Transverse colon (tissue), 4 donors: ENCODE data around the gene RBM10. TPM values are rescaled to one million over a fixed set of nuclear protein-coding genes. Genes with fewer than 3 reads are reported as not detected.

Source experiments
- DNase-seq: peaks from one replicate; pipeline ENCODE4 v3.0.0-alpha.2; 2019
- H3K27ac ChIP-seq, 4 donors: fragments of 200-600 bp; sonication (generic); 2 replicates each; pipeline ENCODE4 v1.5.1; 2016 to 2018; ENCODE audit warnings: inconsistent platforms in 4 of 4
- H3K27me3 ChIP-seq: fragments of 200-600 bp; sonication (generic); 2 replicates; pipeline ENCODE4 v1.5.1; 2017; ENCODE audit warnings: inconsistent platforms
- H3K36me3 ChIP-seq, 4 donors: fragments of 200-600 bp; sonication (generic); 2 replicates each; pipeline ENCODE4 v1.5.1; 2017 to 2019; ENCODE audit warnings: inconsistent platforms in 4 of 4
- H3K4me1 ChIP-seq, 4 donors: fragments of 200-600 bp; sonication (generic); 2 replicates each; pipeline ENCODE4 v1.5.1; 2017 to 2020; ENCODE audit warnings: inconsistent platforms in 4 of 4
- H3K4me3 ChIP-seq, 4 donors: fragments of 200-600 bp; sonication (generic); 1 replicate in 1 of 4; 2 replicates in 3 of 4; pipeline versions ENCODE4 v1.5.1 to v1.6.1; 2017 to 2019; ENCODE audit warnings: inconsistent platforms in 4 of 4
- H3K9me3 ChIP-seq, 2 donors: fragments of 200-600 bp; sonication (generic); 2 replicates each; pipeline ENCODE4 v1.5.1; 2017 to 2019; ENCODE audit warnings: inconsistent platforms in 2 of 2
- EP300 ChIP-seq: sonication (generic); formaldehyde crosslinking; IDR thresholded peaks from one replicate; pipeline ENCODE4 v1.6.1; 2017; ENCODE audit warnings: antibody characterized with exemption, low read depth
- POLR2A ChIP-seq: fragments of 450-650 bp; IDR thresholded peaks from one replicate; pipeline ENCODE4 v1.6.1; 2016; ENCODE audit warnings: antibody characterized with exemption, mild to moderate bottlenecking, moderate library complexity
- POLR2AphosphoS5 ChIP-seq, 3 donors: sonication (generic); formaldehyde crosslinking; IDR thresholded peaks; one replicate each; pipeline ENCODE4 v1.6.1; 2016; ENCODE audit warnings: antibody characterized with exemption in 3 of 3
- WGBS, 2 donors: methylation state at CpG; one replicate each; pipeline ENCODE4 v1.1.5; 2018; ENCODE audit warnings: low coverage in 1 of 2; 5-methylcytosine and 5-hydroxymethylcytosine counted together
- in situ Hi-C, 4 donors: fragments of 200-750 bp; cut with MboI; loops; one replicate each; pipeline versions ENCODE4 v1.15.0 to v1.15.1; 2017; ENCODE audit warnings: low sequenced_read_pairs in 3 of 4, low pct_ligation_motif_present in 1 of 4, low pct_unique_long_range_greater_than_20kb in 1 of 4
- intact Hi-C: fragments of 100-400 bp; cut with DNase I; formaldehyde crosslinking; loops from one replicate; pipeline ENCODE4 v1.15.1; 2023; ENCODE audit warnings: low total_unique reads
- total RNA-seq, 4 donors: library from RNA; depleted of rRNA; stranded (reverse); fragments of >200 nt; gene quantifications; one replicate each; pipeline ENCODE4 v1.1.0, GENCODE V29; 2016
- TF ChIP-seq, protein P1 (sequence below), 5 experiments: fragments of 200-600 bp in 3 of 5; fragments of 450-650 bp in 2 of 5; sonication (generic) in 3 of 5; IDR thresholded peaks; 1 replicate in 2 of 5; 2 replicates in 3 of 5; pipeline ENCODE4 v1.5.1; 2016 to 2017; ENCODE audit warnings: antibody characterized with exemption in 5 of 5, inconsistent platforms in 3 of 5, mild to moderate bottlenecking in 2 of 5, moderate library complexity in 1 of 5

Gene RBM10
- total RNA-seq, 4 donors from 2014 or later: 28.6 to 70.8 (median 31.5) TPM

DNA sequence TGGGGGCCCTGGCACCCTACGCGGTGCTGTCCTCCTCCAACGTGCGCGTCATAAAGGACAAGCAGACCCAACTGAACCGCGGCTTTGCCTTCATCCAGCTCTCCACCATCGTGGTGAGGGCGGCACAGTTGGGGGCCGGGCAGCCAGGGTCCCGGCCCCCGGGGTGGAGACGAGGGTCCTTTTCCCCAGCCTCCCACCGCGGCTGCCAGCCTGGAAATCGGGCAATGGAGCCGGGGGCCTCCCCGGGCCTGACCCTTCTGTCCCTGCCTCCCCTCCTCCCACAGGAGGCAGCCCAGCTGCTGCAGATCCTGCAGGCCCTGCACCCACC, 34.9 kb downstream of the RBM10 start:
- DNase-seq: no peak
- TF ChIP-seq POLR2AphosphoS5 (IDR thresholded peaks at IDR 0.05) (no peak), POLR2A (no peak), EP300 (no peak)
- in situ Hi-C loops: loop anchor here in 3 of 4 donors (25.0 kb wide), 2 partner anchors 207 to 332 kb away; no protein-coding TSS in a partner anchor

GRCh38 chrX:47180346-47180745, 35.3 kb downstream of the RBM10 start:
- Histone ChIP-seq H3K4me1 (no peaks in the 10 kb centered on the region), H3K9me3 (no peaks in the 10 kb centered on the region), H3K4me3 (no peak overlapping the region), H3K27ac (no peak overlapping the region), H3K36me3 (peaks cover 0 to 7% (median 3%) of the 10 kb centered on the region in 4 donors), H3K27me3 (no peaks in the 10 kb centered on the region)
- in situ Hi-C loops: loop anchor here in 3 of 4 donors (25.0 kb wide), 2 partner anchors 207 to 332 kb away; no protein-coding TSS in a partner anchor
- intact Hi-C loops: no loop called here
- TF ChIP-seq, protein P1, sequence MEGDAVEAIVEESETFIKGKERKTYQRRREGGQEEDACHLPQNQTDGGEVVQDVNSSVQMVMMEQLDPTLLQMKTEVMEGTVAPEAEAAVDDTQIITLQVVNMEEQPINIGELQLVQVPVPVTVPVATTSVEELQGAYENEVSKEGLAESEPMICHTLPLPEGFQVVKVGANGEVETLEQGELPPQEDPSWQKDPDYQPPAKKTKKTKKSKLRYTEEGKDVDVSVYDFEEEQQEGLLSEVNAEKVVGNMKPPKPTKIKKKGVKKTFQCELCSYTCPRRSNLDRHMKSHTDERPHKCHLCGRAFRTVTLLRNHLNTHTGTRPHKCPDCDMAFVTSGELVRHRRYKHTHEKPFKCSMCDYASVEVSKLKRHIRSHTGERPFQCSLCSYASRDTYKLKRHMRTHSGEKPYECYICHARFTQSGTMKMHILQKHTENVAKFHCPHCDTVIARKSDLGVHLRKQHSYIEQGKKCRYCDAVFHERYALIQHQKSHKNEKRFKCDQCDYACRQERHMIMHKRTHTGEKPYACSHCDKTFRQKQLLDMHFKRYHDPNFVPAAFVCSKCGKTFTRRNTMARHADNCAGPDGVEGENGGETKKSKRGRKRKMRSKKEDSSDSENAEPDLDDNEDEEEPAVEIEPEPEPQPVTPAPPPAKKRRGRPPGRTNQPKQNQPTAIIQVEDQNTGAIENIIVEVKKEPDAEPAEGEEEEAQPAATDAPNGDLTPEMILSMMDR (IDR thresholded peaks at IDR 0.05): no peak
- no peak for TF ChIP-seq EP300
- TF ChIP-seq POLR2AphosphoS5 (IDR thresholded peaks at IDR 0.05): no peak
- DNase-seq: no peak
- 82 to 100% methylated on average over 4 to 8 of the region's 8 CpGs for WGBS, 2 donors

More for the DNA sequence above, 34.9 kb downstream of the RBM10 start:
- 93% methylated on average over 18 of the region's 18 CpGs; no CpG with 5 or more reads in 1 of the 2 donors for WGBS, 2 donors
- no peaks in the 10 kb centered on the region for H3K27me3 ChIP-seq
- H3K27ac ChIP-seq: no peak overlapping the region
- H3K4me1 ChIP-seq: no peaks in the 10 kb centered on the region
- no peak overlapping the region for H3K4me3 ChIP-seq
- no peaks in the 10 kb centered on the region for H3K9me3 ChIP-seq
- peaks cover 0 to 7% (median 3%) of the 10 kb centered on the region in 4 donors for H3K36me3 ChIP-seq
- intact Hi-C loops: no loop called here

- in situ Hi-C loops: loop anchor here in 3 of 4 donors (25.0 kb wide), 2 partner anchors 206 to 331 kb away; no protein-coding TSS in a partner anchor
- no peak overlapping the region for H3K4me3 ChIP-seq
- H3K4me1 ChIP-seq: no peaks in the 10 kb centered on the region
- intact Hi-C loops: no loop called here
- no peak overlapping the region for H3K27ac ChIP-seq
- H3K36me3 ChIP-seq: peaks cover 0 to 7% (median 3%) of the 10 kb centered on the region in 4 donors
- no peaks in the 10 kb centered on the region for H3K27me3 ChIP-seq
- DNase-seq: no peak
- TF ChIP-seq POLR2AphosphoS5 (IDR thresholded peaks at IDR 0.05): no peak
- TF ChIP-seq EP300: no peak
- TF ChIP-seq, protein P1 (IDR thresholded peaks at IDR 0.05): no peak
- no peak for TF ChIP-seq POLR2A
- WGBS, 2 donors: 89% methylated on average over 7 of the region's 10 CpGs; no CpG with 5 or more reads in 1 of the 2 donors
- H3K9me3 ChIP-seq: no peaks in the 10 kb centered on the region
These were observed 36.3 kb downstream of the RBM10 start for GRCh38 chrX:47181301-47181700.

DNA sequence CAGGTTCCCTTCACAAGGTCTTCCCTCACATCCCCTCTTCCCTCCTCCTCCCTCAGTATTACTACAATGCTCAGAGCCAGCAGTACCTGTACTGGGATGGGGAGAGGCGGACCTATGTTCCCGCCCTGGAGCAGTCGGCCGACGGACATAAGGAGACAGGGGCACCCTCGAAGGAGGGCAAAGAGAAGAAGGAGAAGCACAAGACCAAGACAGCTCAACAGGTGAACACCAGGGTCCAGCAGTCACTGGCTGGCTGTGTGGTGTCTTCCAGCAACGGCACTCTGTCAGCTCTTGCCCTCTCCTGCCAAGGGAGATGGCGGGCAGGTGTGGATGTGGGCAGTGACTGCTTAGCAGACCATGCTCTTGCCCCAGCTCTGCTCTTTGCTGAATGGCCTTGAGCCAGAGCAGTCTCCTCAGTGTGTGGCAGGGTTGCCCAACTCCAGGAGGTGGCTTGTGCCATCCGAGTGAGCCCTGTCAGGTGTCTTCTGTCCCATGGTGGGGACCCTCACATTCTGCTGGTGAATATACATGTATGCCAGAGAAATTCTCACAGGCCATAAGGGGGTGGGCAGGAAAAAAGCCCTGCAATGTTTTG, 37.2 kb downstream of the RBM10 start:
- in situ Hi-C loops: loop anchor here in 3 of 4 donors (25.0 kb wide), 2 partner anchors 205 to 330 kb away; no protein-coding TSS in a partner anchor
- no peak for DNase-seq

More for the DNA sequence above, 37.2 kb downstream of the RBM10 start:
- Histone ChIP-seq H3K36me3 (peaks cover 0 to 7% (median 3%) of the 10 kb centered on the region in 4 donors), H3K4me3 (no peak overlapping the region), H3K27ac (no peak overlapping the region), H3K27me3 (no peaks in the 10 kb centered on the region), H3K4me1 (no peaks in the 10 kb centered on the region), H3K9me3 (no peaks in the 10 kb centered on the region)
- WGBS, 2 donors: 95% methylated on average over 9 of the region's 9 CpGs; no CpG with 5 or more reads in 1 of the 2 donors
- TF ChIP-seq POLR2AphosphoS5 (IDR thresholded peaks at IDR 0.05) (no peak), EP300 (no peak), POLR2A (no peak)
- TF ChIP-seq, protein P1 (IDR thresholded peaks at IDR 0.05): no peak
- intact Hi-C loops: no loop called here
